GM20431 (cell line): ENCODE results near the gene TRIM14.

Experiments used
- in situ Hi-C: fragments of 300-500 bp; cut with MseI, MboI; formaldehyde crosslinking; loops from one replicate; pipeline ENCODE4 v1.15.0; 2020; ENCODE audit warnings: low sequenced_read_pairs; ENCODE audit not compliant: unreplicated experiment

The TRIM14 gene

GRCh38 chr9:98118640-98119601 is at the start of gene TRIM14:
TRIM14 (minus strand) TSS chr9:98119222; CDS start chr9:98119188, 34 bp downstream.
- in situ Hi-C loops = no loop called here

GRCh38 chr9:98168153-98168780 is 49.2 kb upstream of the TRIM14 start:
- in situ Hi-C loops = no loop called here

- in situ Hi-C loops = no loop called here
Measured at GRCh38 chr9:98164912-98165311, 45.9 kb upstream of the TRIM14 start.

GRCh38 chr9:98162613-98163012 is 43.6 kb upstream of the TRIM14 start:
- in situ Hi-C loops = no loop called here

GRCh38 chr9:98161851-98162250 is 42.8 kb upstream of the TRIM14 start:
- in situ Hi-C loops = no loop called here

- in situ Hi-C loops = no loop called here
Measured at GRCh38 chr9:98159790-98160189, 40.8 kb upstream of the TRIM14 start.

- in situ Hi-C loops = no loop called here
Measured at GRCh38 chr9:98159301-98159700, 40.3 kb upstream of the TRIM14 start.

- in situ Hi-C loops = no loop called here
Measured at GRCh38 chr9:98158071-98158831, 39.2 kb upstream of the TRIM14 start.

GRCh38 chr9:98157372-98157771 is 38.4 kb upstream of the TRIM14 start:
- in situ Hi-C loops = no loop called here

GRCh38 chr9:98154678-98155077 is 35.7 kb upstream of the TRIM14 start:
- in situ Hi-C loops = no loop called here

GRCh38 chr9:98152526-98152925 is 33.5 kb upstream of the TRIM14 start:
- in situ Hi-C loops = no loop called here

GRCh38 chr9:98150721-98151120 is 31.7 kb upstream of the TRIM14 start:
- in situ Hi-C loops = no loop called here

GRCh38 chr9:98150164-98150563 is 31.1 kb upstream of the TRIM14 start:
- in situ Hi-C loops = no loop called here

GRCh38 chr9:98149422-98149821 is 30.4 kb upstream of the TRIM14 start:
- in situ Hi-C loops = no loop called here

GRCh38 chr9:98148486-98148885 is 29.5 kb upstream of the TRIM14 start:
- in situ Hi-C loops = no loop called here

GRCh38 chr9:98147582-98147981 is 28.6 kb upstream of the TRIM14 start:
- in situ Hi-C loops = no loop called here

- in situ Hi-C loops = no loop called here
Measured at GRCh38 chr9:98146101-98146991, 27.3 kb upstream of the TRIM14 start.

- in situ Hi-C loops = no loop called here
Measured at GRCh38 chr9:98144631-98145030, 25.6 kb upstream of the TRIM14 start.

GRCh38 chr9:98144076-98144475 is 25.1 kb upstream of the TRIM14 start:
- in situ Hi-C loops = no loop called here
